Measurements from ENCODE around the gene ACAP2. TPM values are rescaled to one million over a fixed set of nuclear protein-coding genes. Genes with fewer than 3 reads are reported as not detected.
"Not testable (repeated sequence)": the region's sequence is repeated elsewhere in the genome, so short reads cannot be mapped to it uniquely, and the experiment has no call there.

Gene ACAP2
- total and polyA plus RNA-seq, 4 donors: 11.2 to 146 (median 38.7) TPM

DNA sequence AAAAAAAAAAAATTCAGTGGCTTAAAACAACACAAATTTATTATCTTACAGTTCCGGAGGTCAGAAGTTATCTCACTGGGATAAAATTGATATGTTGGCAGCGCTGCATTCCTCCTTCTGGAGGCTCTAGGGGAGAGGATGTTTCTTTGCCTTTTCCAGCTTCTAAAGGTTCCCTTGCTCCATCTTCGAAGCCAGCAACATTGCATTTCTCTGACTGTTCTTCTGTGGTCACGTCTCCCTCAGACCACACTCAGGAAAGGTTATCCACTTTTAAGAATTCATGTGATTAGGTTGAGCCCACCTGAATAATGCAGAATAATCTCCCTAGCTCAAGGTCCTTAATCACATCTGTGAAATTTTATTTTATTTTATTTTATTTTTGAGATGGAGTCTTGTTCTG, 23.4 kb upstream of the ACAP2 start:
- TF ChIP-seq, protein P1, sequence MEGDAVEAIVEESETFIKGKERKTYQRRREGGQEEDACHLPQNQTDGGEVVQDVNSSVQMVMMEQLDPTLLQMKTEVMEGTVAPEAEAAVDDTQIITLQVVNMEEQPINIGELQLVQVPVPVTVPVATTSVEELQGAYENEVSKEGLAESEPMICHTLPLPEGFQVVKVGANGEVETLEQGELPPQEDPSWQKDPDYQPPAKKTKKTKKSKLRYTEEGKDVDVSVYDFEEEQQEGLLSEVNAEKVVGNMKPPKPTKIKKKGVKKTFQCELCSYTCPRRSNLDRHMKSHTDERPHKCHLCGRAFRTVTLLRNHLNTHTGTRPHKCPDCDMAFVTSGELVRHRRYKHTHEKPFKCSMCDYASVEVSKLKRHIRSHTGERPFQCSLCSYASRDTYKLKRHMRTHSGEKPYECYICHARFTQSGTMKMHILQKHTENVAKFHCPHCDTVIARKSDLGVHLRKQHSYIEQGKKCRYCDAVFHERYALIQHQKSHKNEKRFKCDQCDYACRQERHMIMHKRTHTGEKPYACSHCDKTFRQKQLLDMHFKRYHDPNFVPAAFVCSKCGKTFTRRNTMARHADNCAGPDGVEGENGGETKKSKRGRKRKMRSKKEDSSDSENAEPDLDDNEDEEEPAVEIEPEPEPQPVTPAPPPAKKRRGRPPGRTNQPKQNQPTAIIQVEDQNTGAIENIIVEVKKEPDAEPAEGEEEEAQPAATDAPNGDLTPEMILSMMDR (IDR thresholded peaks at IDR 0.05; ENCODE audit: control extremely low read depth, extremely low read depth): no peak
- WGBS, 2 donors: 89 to 92% methylated on average over 4 of the region's 4 CpGs
- H3K27me3 ChIP-seq (ENCODE audit: control insufficient read depth in 3 of 3, insufficient read depth in 3 of 3, low read length in 2 of 3): no peaks in the 10 kb centered on the region
- no peak overlapping the region for H3K9ac ChIP-seq (ENCODE audit: insufficient read depth in 1 of 2, low read length in 2 of 2)
- no peaks in the 10 kb centered on the region for H3K4me1 ChIP-seq (ENCODE audit: control insufficient read depth in 5 of 5, insufficient read depth in 5 of 5, low read length in 5 of 5)
- ATAC-seq (ENCODE audit: insufficient read depth, low FRiP score) (no peak), DNase-seq (no peak)
- no peaks in the 10 kb centered on the region for H3K36me3 ChIP-seq (ENCODE audit: control insufficient read depth in 4 of 4, insufficient read depth in 4 of 4, low read length in 4 of 4)
- H3K9me3 ChIP-seq (ENCODE audit: control insufficient read depth in 4 of 4, insufficient read depth in 3 of 4, low read length in 3 of 4): peaks cover 0 to 2% (median 0%) of the 10 kb centered on the region in 4 donors
- no peak overlapping the region for H3K4me3 ChIP-seq
- H3K27ac ChIP-seq (ENCODE audit: low read depth in 1 of 2, low read length in 1 of 2): no peak overlapping the region

DNA sequence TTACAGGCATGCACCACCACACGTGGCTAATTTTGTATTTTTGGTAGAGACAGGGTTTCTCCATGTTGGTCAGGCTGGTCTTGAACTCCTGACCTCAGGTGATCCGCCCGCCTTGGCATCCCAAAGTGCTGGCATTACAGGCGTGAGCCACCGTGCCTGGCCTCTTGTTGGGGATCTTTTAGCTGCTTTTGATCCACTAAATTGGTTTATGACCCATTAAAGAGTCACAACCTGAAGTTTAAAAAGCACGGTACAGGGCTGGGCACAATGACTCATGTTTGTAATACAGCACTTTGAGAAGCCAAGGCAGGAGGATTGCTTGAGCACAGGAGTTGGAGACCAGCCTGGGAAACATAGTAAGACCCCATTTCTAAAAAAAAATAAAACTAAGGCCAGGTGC, 20.1 kb upstream of the ACAP2 start:
- H3K4me3 ChIP-seq; H3K27me3 ChIP-seq (ENCODE audit: control insufficient read depth in 3 of 3, insufficient read depth in 3 of 3, low read length in 2 of 3); ATAC-seq (ENCODE audit: insufficient read depth, low FRiP score); H3K9ac ChIP-seq (ENCODE audit: insufficient read depth in 1 of 2, low read length in 2 of 2); H3K9me3 ChIP-seq (ENCODE audit: control insufficient read depth in 4 of 4, insufficient read depth in 3 of 4, low read length in 3 of 4); DNase-seq; H3K27ac ChIP-seq (ENCODE audit: low read depth in 1 of 2, low read length in 1 of 2); H3K4me1 ChIP-seq (ENCODE audit: control insufficient read depth in 5 of 5, insufficient read depth in 5 of 5, low read length in 5 of 5); H3K36me3 ChIP-seq (ENCODE audit: control insufficient read depth in 4 of 4, insufficient read depth in 4 of 4, low read length in 4 of 4): not testable (repeated sequence)
- 92 to 93% methylated on average over 6 of the region's 6 CpGs for WGBS, 2 donors

DNA sequence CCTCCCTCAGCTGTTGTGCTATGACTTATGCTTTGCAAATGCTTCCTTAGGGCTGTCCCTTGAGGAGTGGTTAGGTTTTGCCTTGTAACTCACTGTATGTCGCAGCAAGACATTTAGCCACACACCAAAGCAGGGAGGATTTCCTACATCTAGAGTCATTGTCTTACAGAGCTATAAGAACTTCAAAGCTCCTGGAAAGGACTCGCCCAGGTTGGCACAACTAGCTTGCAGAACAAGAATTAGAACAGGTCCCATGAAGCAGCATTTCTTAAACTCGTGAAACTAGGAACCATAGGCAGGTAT, 19.4 kb upstream of the ACAP2 start:
- Histone ChIP-seq H3K9me3 (ENCODE audit: control insufficient read depth in 4 of 4, insufficient read depth in 3 of 4, low read length in 3 of 4) (no peaks in the 10 kb centered on the region), H3K27me3 (ENCODE audit: control insufficient read depth in 3 of 3, insufficient read depth in 3 of 3, low read length in 2 of 3) (no peaks in the 10 kb centered on the region), H3K4me3 (no peak overlapping the region), H3K9ac (ENCODE audit: insufficient read depth in 1 of 2, low read length in 2 of 2) (no peak overlapping the region), H3K27ac (ENCODE audit: low read depth in 1 of 2, low read length in 1 of 2) (no peak overlapping the region), H3K4me1 (ENCODE audit: control insufficient read depth in 5 of 5, insufficient read depth in 5 of 5, low read length in 5 of 5) (peaks cover 0 to 3% (median 0%) of the 10 kb centered on the region in 5 donors), H3K36me3 (ENCODE audit: control insufficient read depth in 4 of 4, insufficient read depth in 4 of 4, low read length in 4 of 4) (no peaks in the 10 kb centered on the region)
- ATAC-seq (ENCODE audit: insufficient read depth, low FRiP score): no peak
- WGBS, 2 donors: 91 to 92% methylated on average over 3 of the region's 3 CpGs
- DNase-seq: no peak
- TF ChIP-seq, protein P1 (IDR thresholded peaks at IDR 0.05; ENCODE audit: control extremely low read depth, extremely low read depth): no peak

DNA sequence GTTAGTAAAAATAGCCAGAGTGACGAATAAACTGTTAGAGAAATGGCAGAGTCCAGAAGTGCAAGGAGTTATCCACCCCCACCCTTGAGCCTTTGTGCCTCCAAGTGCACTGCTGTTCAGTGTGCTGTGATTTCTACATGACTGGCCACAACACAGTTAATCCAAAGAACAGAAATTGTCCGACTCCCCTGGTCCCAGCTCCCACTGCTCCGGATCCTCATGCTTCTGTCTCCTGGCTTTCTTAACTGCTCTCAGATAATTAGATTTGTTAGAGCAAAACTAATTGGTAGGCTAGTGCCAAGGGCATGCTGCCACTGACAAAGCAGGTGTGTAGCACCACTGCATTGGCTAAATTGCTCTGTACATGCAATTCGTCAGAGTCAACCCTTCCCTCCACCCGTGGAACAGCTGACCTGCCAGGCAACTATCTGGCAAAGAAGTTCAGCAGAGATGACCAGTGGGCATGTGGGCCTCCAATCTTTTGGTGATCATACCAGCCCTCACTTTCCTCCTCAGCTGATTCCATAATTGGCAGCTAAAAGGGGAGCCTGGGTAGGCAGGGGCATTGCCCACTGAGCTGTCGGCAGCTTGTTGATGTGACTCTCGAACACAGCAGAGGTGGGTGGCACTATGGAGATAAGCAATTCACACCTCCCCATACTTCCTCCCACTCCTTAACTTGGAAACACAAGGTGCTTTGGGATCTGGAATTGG, 18.9 kb upstream of the ACAP2 start:
- Histone ChIP-seq H3K9me3 (ENCODE audit: control insufficient read depth in 4 of 4, insufficient read depth in 3 of 4, low read length in 3 of 4) (no peaks in the 10 kb centered on the region), H3K27ac (ENCODE audit: low read depth in 1 of 2, low read length in 1 of 2) (no peak overlapping the region), H3K27me3 (ENCODE audit: control insufficient read depth in 3 of 3, insufficient read depth in 3 of 3, low read length in 2 of 3) (no peaks in the 10 kb centered on the region), H3K36me3 (ENCODE audit: control insufficient read depth in 4 of 4, insufficient read depth in 4 of 4, low read length in 4 of 4) (no peaks in the 10 kb centered on the region), H3K4me3 (no peak overlapping the region), H3K4me1 (ENCODE audit: control insufficient read depth in 5 of 5, insufficient read depth in 5 of 5, low read length in 5 of 5) (peaks cover 0 to 3% (median 0%) of the 10 kb centered on the region in 5 donors), H3K9ac (ENCODE audit: insufficient read depth in 1 of 2, low read length in 2 of 2) (no peak overlapping the region)
- ATAC-seq (ENCODE audit: insufficient read depth, low FRiP score) (no peak), DNase-seq (no peak)
- WGBS, 2 donors: 69 to 72% methylated on average over 7 of the region's 7 CpGs
- TF ChIP-seq, protein P1 (IDR thresholded peaks at IDR 0.05; ENCODE audit: control extremely low read depth, extremely low read depth): no peak
